HuH-7.5 (cell line): ENCODE data around the gene ADPRHL1.

ENCODE experiments used
- DNase-seq: peaks from one replicate; pipeline ENCODE4 v3.0.0; 2011; ENCODE audit warnings: low spot score

The ADPRHL1 gene

DNA sequence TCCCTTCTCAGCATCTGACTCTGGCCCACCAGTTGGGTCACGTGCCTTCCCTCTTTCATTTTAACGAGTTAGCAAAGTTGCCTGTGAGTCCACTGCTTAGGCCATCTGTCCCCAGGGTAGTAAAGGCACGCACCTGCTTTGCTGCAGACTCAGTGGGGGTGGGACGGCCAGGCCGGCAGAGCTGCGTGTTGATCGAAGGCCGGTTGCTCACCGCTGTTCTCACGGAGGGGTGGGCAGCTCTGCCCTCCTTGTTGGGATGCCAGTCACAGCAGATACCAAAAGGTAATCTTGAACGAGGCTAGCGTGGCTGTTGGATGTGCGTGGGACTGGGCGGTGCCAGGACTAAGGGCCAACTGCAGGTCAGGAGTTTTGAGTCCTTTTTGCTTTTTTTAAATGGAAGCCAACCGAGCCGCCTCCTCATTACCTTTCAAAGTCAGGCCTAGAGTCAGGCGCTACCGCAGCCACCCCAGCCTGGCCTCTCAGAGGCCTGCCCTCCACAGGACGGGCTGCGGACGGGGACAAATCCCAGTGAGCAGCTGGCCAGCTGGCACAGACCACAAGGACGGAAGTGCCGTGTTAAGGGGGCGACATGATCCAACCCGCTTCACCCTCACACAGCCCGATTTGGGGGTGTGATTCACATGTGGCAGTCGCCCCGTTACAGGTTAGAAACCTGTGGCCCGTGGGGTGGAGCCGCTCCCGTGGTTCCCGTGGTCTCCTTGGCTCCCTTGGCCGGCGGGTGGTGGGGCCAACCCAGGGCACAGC, 20.6 kb downstream of the ADPRHL1 start:
- no peak for DNase-seq

GRCh38 chr13:113431171-113431570, 22.1 kb downstream of the ADPRHL1 start:
- no peak for DNase-seq

- DNase-seq: no peak
Measured at GRCh38 chr13:113430378-113431110, 22.7 kb downstream of the ADPRHL1 start.

DNA sequence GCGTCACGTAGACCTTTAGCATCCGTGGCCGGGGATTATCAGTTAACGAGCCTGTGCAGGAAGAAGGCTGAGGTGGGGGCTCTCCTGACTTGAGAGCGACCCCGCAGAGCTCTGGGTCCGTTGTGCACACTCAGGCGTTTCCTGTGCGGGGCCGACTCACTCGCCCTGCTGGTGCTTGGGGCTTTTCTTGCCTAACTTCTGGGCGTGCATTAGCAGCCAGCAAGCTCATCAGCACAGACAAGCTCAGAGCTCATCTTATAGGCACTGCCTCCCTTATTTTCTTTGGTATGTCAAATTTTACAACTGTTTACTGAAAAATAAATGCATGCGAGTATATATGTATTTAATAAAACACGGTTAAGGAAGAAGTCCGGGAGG, 23.7 kb downstream of the ADPRHL1 start:
- DNase-seq: no peak

DNA sequence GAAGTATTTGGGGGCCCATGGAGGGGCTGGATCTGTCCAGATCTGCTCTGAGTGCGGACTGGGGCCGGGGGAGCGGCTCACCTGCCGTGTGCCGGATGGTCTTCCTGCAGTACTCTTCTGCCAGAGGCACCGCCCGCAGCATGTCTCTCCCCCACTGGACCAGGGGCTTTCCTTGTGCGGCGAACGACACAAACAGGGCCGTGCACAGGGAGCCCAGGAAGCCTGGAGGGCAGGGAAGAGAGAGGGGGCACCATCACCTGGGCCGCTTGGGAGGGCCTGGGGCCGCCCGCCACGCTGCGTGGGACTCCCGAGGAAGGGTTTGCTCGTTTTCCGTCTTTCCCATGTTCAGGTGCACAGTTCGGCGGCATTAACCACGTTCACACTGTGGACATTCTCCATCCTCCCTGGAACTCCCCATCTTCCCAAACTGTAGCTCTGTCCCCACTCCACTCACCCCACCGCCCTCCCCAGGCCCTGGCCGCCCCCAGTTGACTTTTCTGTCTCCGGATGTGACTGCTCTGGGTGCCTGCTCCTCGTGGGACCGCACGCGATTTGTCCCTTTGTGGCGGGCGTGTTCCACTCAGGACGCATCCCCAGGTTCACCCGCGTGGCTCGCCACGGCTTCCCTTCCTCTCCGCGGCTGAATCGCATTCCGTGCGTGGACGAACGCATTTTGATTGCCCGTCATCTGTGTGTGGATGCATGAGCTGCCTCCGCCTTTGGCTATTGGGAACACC, 24.2 kb downstream of the ADPRHL1 start:
- DNase-seq: no peak

- no peak for DNase-seq
Measured at GRCh38 chr13:113428469-113428865, 24.8 kb downstream of the ADPRHL1 start.

- no peak for DNase-seq
Measured at GRCh38 chr13:113427562-113428468, 25.5 kb downstream of the ADPRHL1 start.

DNA sequence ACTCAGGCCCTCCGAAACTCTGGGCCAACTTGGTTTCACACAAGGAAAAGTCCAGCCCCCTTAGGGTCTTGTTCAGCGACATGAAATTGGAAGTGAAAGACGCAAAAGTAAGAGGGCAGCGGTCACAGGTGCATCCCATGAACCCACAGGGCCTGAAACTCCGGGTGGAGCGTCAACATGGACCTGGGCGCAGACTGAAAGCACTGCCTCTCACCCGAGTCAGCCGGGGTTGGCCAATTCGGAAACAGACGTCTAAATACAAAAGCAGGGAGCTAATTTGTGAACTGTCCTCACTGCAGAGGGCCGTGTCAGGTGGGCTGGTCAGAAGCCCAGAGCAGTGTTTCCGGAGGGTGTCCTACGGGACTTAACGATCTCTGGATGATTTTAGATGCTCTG, 26.7 kb downstream of the ADPRHL1 start:
- DNase-seq: no peak

- no peak for DNase-seq
Measured at GRCh38 chr13:113425941-113426590, 27.2 kb downstream of the ADPRHL1 start.

GRCh38 chr13:113423520-113424163, 29.6 kb downstream of the ADPRHL1 start:
- DNase-seq: no peak

DNA sequence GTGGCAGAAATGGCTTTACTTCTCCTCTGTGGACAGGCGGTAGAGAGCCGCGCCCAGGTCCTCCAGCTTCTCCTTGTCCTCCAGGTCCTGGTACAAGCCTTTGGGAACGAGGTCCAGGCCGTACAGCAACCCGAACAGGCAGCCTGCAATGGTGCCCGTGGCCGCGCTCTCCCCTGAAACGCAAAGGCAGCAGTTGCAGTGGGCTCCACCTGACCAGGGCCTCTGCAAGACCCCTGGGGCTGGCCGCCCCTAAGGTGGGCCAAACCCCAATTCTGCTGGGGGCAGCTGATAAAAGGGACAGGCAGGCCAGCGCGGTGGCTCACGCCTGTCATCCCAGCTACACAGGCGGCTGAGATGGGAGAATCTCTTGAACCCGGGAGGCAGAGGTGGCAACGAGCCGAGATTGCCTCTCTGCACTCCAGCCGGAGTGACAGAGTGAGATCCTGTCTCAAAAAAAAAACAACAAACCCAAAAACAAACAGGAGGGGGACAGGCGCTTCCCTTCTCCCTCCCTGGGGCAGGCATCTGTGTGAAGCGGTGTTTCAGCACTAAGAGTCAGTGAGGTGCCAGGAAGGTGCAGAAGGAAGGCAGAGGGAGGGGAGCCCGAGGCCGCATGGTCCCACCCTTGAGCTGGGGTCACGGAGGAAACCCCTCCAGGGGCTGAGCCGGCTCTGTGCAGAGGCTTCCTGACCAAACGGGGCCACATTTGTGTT, 30.3 kb downstream of the ADPRHL1 start:
- no peak for DNase-seq

DNA sequence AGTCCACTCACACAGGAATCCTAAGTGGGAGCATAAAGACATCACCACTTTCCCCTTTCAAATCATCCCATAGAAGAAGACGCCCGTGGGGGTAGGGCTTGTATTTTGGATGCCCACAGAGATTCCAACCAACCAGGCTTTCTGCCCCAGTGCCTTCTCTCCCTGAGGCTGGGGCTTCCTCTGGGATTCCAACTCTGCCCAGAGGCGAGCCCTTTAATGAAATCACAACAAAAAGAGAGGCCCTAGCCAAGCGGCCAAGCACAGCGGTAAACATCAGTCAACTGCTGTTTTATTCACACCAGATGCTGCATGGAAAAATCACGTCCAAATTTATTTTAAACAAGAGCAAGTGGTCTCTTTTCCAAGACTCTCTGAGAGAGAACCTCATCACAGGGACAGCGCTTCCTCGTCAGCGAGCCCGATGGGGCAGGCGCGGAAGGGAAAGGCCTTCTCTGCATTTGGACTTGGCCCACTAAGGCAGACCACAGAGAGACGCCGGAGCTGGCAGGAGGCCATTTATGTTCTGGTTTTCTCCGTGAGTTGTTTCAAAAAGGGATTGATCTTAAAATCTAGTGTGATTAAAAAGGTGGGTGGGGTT, 31.5 kb downstream of the ADPRHL1 start:
- DNase-seq: no peak

DNA sequence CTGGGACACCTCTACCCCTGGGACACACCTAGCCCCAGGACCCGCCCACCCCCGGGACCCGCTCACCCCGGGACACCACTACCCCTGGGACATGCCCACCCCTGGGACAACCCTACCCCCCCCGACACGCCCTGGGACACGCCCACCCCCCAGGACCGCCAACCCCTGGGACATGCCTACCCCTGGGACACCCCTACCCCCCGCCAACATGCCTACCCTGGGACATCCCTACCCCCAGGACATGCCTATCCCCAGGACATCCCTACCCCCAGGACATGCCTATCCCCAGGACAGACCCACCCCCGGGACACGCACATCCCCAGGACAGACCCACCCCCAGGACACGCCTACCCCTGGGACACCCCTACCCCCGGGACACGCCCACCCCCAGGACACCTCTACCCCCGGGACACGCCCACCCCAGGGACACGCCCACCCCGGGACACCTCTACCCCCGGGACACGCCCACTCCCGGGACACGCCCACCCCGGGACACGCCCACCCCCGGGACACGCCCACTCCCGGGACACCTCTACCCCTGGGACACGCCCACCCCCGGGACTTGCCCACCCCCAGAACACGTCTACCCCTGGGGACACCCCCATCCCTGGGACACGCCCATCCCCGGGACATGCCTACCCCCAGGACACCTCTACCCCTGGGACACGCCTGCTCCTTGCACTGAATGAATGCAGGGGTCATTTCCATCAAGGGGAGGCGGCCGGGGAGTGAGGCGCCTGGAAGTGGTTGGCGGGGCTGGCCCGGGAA, 32.3 kb downstream of the ADPRHL1 start:
- no peak for DNase-seq

GRCh38 chr13:113420232-113420631, 33.1 kb downstream of the ADPRHL1 start:
- no peak for DNase-seq

GRCh38 chr13:113419531-113420193, 33.6 kb downstream of the ADPRHL1 start:
- no peak for DNase-seq

- DNase-seq: no peak
Measured at GRCh38 chr13:113418722-113419049, 34.6 kb downstream of the ADPRHL1 start.

DNA sequence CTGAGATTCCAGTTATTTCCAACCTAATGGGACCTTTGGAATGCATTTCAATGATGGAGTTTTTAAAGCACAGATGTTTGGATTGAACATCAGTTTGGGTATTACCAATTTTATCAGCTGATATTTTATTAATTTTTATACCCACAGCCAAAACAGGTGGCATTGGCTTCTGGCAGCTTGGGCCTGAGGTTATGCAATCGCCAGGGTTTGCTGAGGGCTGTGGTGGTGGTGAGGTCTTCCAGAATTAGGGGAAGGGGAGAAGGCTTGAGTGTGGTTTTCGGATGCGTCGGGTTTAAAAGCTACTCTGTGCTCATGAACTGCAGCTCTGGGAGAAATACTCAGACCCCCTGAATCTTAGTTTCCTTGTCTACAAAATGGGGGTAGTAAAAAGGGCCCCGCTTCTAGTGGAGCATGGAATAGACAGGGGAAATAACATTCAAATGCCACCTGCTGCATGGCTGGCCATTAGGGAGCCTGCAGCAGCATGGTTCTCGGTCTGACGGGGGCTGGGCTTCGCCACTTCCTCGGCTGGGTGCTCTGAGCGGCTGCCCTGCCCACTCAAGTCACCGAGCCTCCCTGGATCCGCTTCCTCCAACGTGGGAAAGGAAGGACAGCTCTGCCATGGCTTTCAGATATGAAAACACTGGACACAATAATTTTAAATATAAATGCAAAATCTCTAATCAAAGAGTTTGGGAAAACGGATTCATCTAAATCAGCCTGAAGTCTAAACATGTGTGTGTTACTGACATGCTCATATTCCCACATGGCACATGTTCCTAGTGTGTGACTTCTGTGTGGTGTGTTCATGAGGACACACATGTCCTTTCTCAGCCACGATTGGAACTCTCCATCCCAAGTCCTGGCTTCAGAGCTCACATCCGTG, 35.2 kb downstream of the ADPRHL1 start:
- DNase-seq: no peak
